ENCODE measurements around the gene SOS1.

SOS1 gene

GRCh38 chr2:39013871-39014270 lies 107.0 kb downstream of the SOS1 start:
- no peak overlapping the region for H3K27ac ChIP-seq (ENCODE audit: low read depth, low read length)

GRCh38 chr2:39008665-39009064 lies 112.2 kb downstream of the SOS1 start:
- no peaks in the 10 kb centered on the region for H3K27me3 ChIP-seq (ENCODE audit: control insufficient read depth, low read length)

More at GRCh38 chr2:39013871-39014270, 107.0 kb downstream of the SOS1 start:
- Histone ChIP-seq H3K4me2 (ENCODE audit: low read length) (no peak overlapping the region), H3K4me1 (ENCODE audit: control insufficient read depth, low read length) (no peaks in the 10 kb centered on the region), H3K36me3 (ENCODE audit: control insufficient read depth, low read length) (peaks cover 39% of the 10 kb centered on the region), H3K4me3 (ENCODE audit: low read length) (no peak overlapping the region), H3K79me2 (ENCODE audit: control insufficient read depth, low read length) (no peaks in the 10 kb centered on the region), H3F3A (ENCODE audit: control insufficient read depth, insufficient read depth) (no peaks in the 10 kb centered on the region), H3K9me2 (replicated peaks; ENCODE audit: control insufficient read depth, low read length) (no peaks in the 10 kb centered on the region), H3K27me3 (ENCODE audit: control insufficient read depth, low read length) (no peaks in the 10 kb centered on the region), H4K20me1 (ENCODE audit: control insufficient read depth, insufficient read depth, low read depth, low read length) (no peaks in the 10 kb centered on the region), H3K9me3 (ENCODE audit: control insufficient read depth, insufficient read depth, low read length) (no peaks in the 10 kb centered on the region)
- TF ChIP-seq CTCF (IDR thresholded peaks at IDR 0.05; ENCODE audit: low read depth, low read length, poor library complexity, severe bottlenecking) = no peak
- no peak for TF ChIP-seq EZH2phosphoT487 (IDR thresholded peaks at IDR 0.05; ENCODE audit: borderline replicate concordance, low read length)

GRCh38 chr2:39007875-39008504 lies 112.9 kb downstream of the SOS1 start:
- Histone ChIP-seq H3F3A (ENCODE audit: control insufficient read depth, insufficient read depth) (0 out of 2 replicates have a peak, but pooled peaks cover 2% of the 10 kb centered on the region), H3K9me3 (ENCODE audit: control insufficient read depth, insufficient read depth, low read length) (no peaks in the 10 kb centered on the region), H3K4me1 (ENCODE audit: control insufficient read depth, low read length) (no peaks in the 10 kb centered on the region), H3K27ac (ENCODE audit: low read depth, low read length) (no peak overlapping the region), H3K4me3 (ENCODE audit: low read length) (no peak overlapping the region), H3K4me2 (ENCODE audit: low read length) (no peak overlapping the region), H3K27me3 (ENCODE audit: control insufficient read depth, low read length) (no peaks in the 10 kb centered on the region), H4K20me1 (ENCODE audit: control insufficient read depth, insufficient read depth, low read depth, low read length) (no peaks in the 10 kb centered on the region), H3K36me3 (ENCODE audit: control insufficient read depth, low read length) (peaks cover 72% of the 10 kb centered on the region), H3K9me2 (replicated peaks; ENCODE audit: control insufficient read depth, low read length) (no peaks in the 10 kb centered on the region), H3K79me2 (ENCODE audit: control insufficient read depth, low read length) (no peaks in the 10 kb centered on the region)
- no peak for TF ChIP-seq EZH2phosphoT487 (IDR thresholded peaks at IDR 0.05; ENCODE audit: borderline replicate concordance, low read length)
- TF ChIP-seq CTCF (IDR thresholded peaks at IDR 0.05; ENCODE audit: low read depth, low read length, poor library complexity, severe bottlenecking) = no peak

More at GRCh38 chr2:39008665-39009064, 112.2 kb downstream of the SOS1 start:
- no peaks in the 10 kb centered on the region for H3K4me1 ChIP-seq (ENCODE audit: control insufficient read depth, low read length)
- no peak overlapping the region for H3K4me3 ChIP-seq (ENCODE audit: low read length)
- H3K9me2 ChIP-seq (replicated peaks; ENCODE audit: control insufficient read depth, low read length) = no peaks in the 10 kb centered on the region
- no peak overlapping the region for H3K27ac ChIP-seq (ENCODE audit: low read depth, low read length)
- no peaks in the 10 kb centered on the region for H4K20me1 ChIP-seq (ENCODE audit: control insufficient read depth, insufficient read depth, low read depth, low read length)
- H3K4me2 ChIP-seq (ENCODE audit: low read length) = no peak overlapping the region
- H3K79me2 ChIP-seq (ENCODE audit: control insufficient read depth, low read length) = no peaks in the 10 kb centered on the region
- H3F3A ChIP-seq (ENCODE audit: control insufficient read depth, insufficient read depth) = 0 out of 2 replicates have a peak, but pooled peaks cover 2% of the 10 kb centered on the region
- H3K36me3 ChIP-seq (ENCODE audit: control insufficient read depth, low read length) = peaks cover 74% of the 10 kb centered on the region
- no peak for TF ChIP-seq EZH2phosphoT487 (IDR thresholded peaks at IDR 0.05; ENCODE audit: borderline replicate concordance, low read length)
- no peak for TF ChIP-seq CTCF (IDR thresholded peaks at IDR 0.05; ENCODE audit: low read depth, low read length, poor library complexity, severe bottlenecking)
- no peaks in the 10 kb centered on the region for H3K9me3 ChIP-seq (ENCODE audit: control insufficient read depth, insufficient read depth, low read length)
